Measurements from ENCODE around the gene NCSTN. TPM values are rescaled to one million over a fixed set of nuclear protein-coding genes. Genes with fewer than 3 reads are reported as not detected.

Gene NCSTN
- total and polyA plus RNA-seq, 9 of the 15 experiments (the other 6 are each of a cell fraction or from before 2014, with no cell fraction given), result 21.3 to 91.1 (median 57.9) TPM

- WGBS (ENCODE audit: insufficient coverage, low coverage, missing lambda C conversion rate), result 65% methylated on average over 3 of the region's 3 CpGs
- H3K4me3 ChIP-seq, result peak overlapping the region; percentile 74
- no peaks in the 10 kb centered on the region for H3K9me3 ChIP-seq (replicated peaks; ENCODE audit: control insufficient read depth, insufficient read depth, low read depth, low read length)
- no peaks in the 10 kb centered on the region for H4K20me1 ChIP-seq (replicated peaks; ENCODE audit: control insufficient read depth, insufficient read depth, low read length)
- CTCF ChIA-PET (ENCODE audit: low intra/inter-chr PET ratio), result no interaction called here
- peaks cover 63% of the 10 kb centered on the region for H3K79me2 ChIP-seq (ENCODE audit: control insufficient read depth, insufficient read depth, low read length)
- DNase-seq (ENCODE audit: extremely low read depth in 1 of 4, low spot score in 3 of 4), result no peak
- no peak for ATAC-seq
- H3K4me2 ChIP-seq (ENCODE audit: insufficient read depth, low read length), result peak overlapping the region; percentile 98
- TSS peak; percentile 62 for BruUV-seq (replicated peaks)
- H3K4me1 ChIP-seq (replicated peaks in 1 of 2; ENCODE audit: control insufficient read depth in 2 of 2, insufficient read depth in 2 of 2, low read length in 2 of 2), result peaks cover 0 to 14% of the 10 kb centered on the region in 2 experiments; a peak in 2 of 5 replicates
- POLR2A ChIA-PET, result interaction anchor here (0.7 to 2.9 kb wide), 8 partner anchors 9 to 232 kb away, joined by 3 to 21 read pairs (median 4); no protein-coding TSS in a partner anchor
- H3K27ac ChIP-seq (ENCODE audit: extremely low read depth, low read depth, low read length), result peak overlapping the region; percentile 96; the same call in 2 of the 3 replicates
- H2AFZ ChIP-seq (ENCODE audit: low read depth, low read length), result no peak overlapping the region
- H3K27me3 ChIP-seq (ENCODE audit: control insufficient read depth in 2 of 2, insufficient read depth in 2 of 2, low read length in 2 of 2), result no peaks in the 10 kb centered on the region
- H3K36me3 ChIP-seq (ENCODE audit: control insufficient read depth, insufficient read depth, low read length), result peaks cover 67% of the 10 kb centered on the region
- no peak for FAIRE-seq
- intact Hi-C loops (cut with micrococcal nuclease) (no loop called here), in situ Hi-C loops (cut with MboI) (no loop called here)
- H3K9ac ChIP-seq (ENCODE audit: insufficient read depth in 1 of 2, low read depth in 2 of 2, low read length in 2 of 2), result peak overlapping the region; percentile 44 to 100; a peak in 3 of 4 replicates
- no peaks in the 10 kb centered on the region for H3K9me1 ChIP-seq (ENCODE audit: control insufficient read depth, insufficient read depth, low read length)
- no peak for TF ChIP-seq ZNF75A (CRISPR knock-in tag; IDR thresholded peaks at IDR 0.05)
- no peak for TF ChIP-seq FOS (IDR thresholded peaks at IDR 0.05; ENCODE audit: extremely low read depth, insufficient read length)
- TF ChIP-seq MLLT1 (IDR thresholded peaks at IDR 0.05), result no peak
- no peak for TF ChIP-seq STAG1 (CRISPR knock-in tag; IDR thresholded peaks at IDR 0.05; ENCODE audit: borderline replicate concordance)
- no peak for TF ChIP-seq NR2C2 (CRISPR knock-in tag; IDR thresholded peaks at IDR 0.05)
- TF ChIP-seq NR2C2 (tag; IDR thresholded peaks at IDR 0.05), result no peak
- TF ChIP-seq WHSC1 (IDR thresholded peaks at IDR 0.05; ENCODE audit: low read length), result no peak
- TF ChIP-seq ZNF586 (CRISPR knock-in tag; conservative IDR thresholded peaks at IDR 0.05), result no peak
- no peak for TF ChIP-seq RFX5 (IDR thresholded peaks at IDR 0.05; ENCODE audit: low read depth, low read length)
- no peak for TF ChIP-seq GATAD2B (IDR thresholded peaks at IDR 0.05; ENCODE audit: borderline replicate concordance)
- TF ChIP-seq RERE (CRISPR knock-in tag; IDR thresholded peaks at IDR 0.05; ENCODE audit: borderline replicate concordance), result no peak
Measured at GRCh38 chr1:160344241-160344640, 1.1 kb downstream of the NCSTN start.
